ENCODE measurements around the gene RAB11FIP3.
A peak's percentile ranks its signal among the peaks of the same experiment; 100 is the strongest.
"Not testable (repeated sequence)": the region's sequence is repeated elsewhere in the genome, so short reads cannot be mapped to it uniquely, and the experiment has no call there.

RAB11FIP3 gene

DNA sequence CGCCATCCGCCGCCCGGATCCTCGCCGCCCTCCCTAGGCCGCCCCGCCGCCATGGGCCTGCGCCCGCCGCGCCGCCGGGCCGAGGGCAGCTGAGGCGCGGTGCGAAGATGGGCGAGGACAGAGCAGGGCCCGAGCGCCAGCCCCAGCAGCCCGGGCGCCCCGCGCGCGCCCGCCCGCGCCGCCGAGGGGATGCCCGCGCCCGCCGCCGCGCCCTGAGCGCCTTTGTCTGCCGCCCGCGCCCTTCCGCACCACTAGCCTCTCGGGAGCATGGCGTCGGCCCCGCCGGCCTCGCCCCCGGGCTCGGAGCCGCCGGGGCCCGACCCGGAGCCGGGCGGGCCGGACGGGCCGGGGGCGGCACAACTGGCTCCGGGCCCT is 278 bp downstream of the RAB11FIP3 start:
- no peak for DNase-seq

DNA sequence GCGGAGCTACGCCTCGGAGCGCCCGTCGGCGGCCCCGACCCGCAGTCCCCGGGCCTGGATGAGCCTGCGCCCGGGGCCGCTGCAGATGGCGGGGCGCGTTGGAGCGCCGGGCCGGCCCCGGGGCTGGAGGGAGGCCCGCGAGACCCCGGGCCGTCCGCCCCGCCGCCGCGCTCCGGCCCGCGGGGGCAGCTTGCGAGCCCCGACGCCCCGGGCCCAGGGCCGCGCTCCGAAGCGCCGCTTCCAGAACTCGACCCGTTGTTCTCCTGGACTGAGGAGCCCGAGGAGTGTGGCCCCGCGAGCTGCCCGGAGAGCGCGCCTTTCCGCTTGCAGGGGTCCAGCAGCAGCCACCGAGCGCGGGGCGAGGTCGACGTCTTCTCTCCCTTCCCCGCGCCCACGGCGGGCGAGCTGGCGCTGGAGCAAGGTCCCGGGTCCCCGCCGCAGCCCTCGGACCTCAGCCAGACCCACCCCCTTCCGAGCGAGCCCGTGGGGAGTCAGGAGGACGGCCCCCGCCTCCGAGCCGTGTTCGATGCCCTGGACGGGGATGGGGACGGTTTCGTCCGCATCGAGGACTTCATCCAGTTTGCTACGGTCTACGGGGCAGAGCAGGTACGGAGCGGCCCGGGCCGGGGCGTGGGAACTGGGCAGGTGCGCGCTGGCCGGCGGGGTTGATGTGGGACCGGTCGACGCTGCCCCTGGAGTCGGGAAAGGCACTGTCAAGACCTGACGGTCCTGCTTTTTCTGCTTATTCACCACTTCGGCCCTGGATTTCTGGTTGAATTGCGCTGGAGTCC is 861 bp downstream of the RAB11FIP3 start:
- DNase-seq = no peak

DNA sequence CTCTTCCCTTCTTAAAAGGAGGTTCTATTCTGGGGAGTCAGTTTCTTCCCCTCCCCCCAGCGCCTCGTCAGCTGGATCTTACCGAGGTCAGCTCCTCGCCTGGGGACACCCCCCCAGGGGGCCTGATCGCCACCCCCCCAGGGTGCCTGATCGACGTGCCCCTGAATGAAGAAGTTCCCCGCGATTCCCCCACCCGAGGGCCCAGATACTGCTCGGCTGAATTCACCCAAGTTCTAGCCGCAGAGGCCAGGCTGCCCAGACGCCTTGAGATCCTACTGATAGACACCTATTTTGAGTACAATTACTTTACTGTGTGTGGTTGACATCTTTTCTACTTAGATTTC is 1.4 kb downstream of the RAB11FIP3 start:
- no peak for DNase-seq

DNA sequence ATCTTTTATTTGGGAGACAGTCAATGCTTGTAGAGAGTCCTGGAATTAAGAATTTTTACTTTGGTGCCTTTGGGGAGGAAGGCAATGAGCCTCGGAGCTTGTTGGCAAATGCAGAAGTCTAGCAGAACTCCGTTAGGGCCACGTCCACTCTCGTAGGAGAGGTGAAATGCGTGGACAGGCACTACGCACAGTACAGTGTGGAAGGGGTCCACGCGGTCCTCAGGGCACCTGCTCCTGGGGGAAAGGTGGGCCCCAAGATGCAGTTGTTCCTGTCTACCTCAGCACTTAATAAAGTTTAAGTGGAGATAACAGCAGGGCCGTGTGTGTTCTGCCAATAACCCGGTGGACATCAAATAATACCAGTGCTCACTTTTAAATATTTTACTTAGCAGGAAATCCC is 1.8 kb downstream of the RAB11FIP3 start:
- no peak for DNase-seq

DNA sequence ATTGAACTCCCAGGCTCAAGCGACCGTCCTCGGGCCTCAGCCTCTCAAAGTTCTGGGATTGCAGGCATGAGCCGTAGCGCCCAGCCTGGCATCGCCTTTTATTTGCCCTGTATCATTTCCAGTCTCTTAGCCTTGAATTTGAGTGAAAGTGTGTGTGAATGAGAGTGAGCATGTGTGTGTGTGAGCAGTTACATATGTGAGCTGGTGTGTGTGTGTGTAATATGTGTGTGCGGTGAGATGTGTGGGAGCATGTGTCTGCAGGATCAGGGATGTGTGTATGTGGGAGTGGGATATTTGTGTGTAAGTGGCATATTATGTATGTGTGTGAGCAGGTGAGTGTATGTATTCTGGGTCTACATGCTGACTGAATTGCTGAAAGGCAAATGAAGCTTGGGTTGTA is 5.5 kb downstream of the RAB11FIP3 start:
- no peak for DNase-seq

DNA sequence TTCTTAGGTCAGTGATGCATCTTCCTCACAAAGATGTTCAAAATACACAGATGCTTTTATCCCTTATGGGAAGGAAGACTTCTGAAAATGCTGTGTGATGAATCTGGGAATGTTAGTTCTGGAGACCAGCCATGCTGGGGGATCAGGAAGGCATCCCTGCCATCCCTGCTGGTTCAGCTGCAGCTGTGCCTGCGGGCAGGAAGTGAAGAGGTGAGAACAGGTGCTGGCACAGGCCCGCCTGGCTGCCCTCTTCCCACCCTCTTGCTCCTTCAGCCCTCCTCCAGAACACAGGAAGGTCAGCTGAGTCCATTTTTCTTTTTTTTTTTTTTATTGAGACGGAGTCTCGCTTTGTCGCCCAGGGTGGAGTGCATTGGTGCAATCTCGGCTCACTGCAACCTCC is 15.2 kb downstream of the RAB11FIP3 start:
- no peak for DNase-seq

DNA sequence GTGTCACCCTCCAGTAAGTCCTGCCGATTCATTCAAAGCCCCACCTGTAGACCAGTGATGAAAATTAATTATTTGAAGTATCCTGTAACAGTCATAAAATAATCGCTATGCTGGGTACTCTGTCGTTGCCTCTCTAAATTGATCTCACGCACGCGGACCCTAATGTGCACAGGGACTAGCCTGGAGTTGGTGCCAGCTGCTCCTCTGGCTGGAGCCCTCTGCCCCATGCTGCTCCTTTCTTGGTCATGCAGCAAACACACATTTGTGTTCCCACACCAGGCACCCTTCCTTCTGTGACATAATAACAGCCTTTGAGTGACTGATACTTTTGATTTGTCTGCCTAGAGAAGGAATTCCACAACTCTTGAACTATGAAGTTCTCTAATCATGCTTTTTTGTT is 16.0 kb downstream of the RAB11FIP3 start:
- DNase-seq = no peak

DNA sequence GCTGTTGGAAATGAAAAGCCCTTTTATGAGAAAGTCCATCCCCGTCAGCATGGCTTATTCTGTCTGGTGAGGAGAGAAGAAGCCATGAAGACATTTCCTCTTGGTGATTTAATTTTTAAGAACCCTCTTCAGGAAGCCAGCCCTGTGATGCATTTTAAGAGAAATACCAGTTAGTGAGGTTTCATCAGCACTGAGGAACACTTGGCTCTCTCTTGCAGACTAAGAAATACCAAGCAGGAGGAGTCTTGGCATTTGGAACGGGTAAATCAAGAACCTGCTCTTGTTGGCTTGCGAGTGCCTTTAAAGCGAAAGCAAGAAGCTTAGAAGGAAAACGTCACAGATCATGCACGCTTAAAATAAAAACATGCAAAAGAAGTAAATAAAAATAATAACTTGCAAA is 17.5 kb downstream of the RAB11FIP3 start:
- DNase-seq = no peak

DNA sequence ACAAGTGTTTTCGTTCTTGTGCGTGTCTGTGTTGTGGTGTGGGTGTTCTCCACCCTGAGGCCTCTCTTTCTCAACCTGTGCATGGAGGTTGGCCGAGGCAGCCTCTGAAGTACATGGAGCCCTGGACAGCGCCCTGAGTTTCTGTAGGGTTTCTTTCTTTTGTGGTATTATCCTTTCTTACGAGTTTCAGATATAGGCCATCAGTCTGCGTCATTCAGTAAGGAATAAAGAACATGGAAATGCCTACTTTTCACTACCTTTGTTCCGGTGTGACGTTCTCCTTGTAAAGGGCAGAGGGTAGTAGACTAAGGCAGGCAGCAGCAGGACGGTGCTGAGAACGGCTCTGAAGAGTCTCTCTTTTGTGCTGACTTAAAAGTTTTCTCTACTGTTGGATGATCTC is 18.6 kb downstream of the RAB11FIP3 start:
- no peak for DNase-seq

DNA sequence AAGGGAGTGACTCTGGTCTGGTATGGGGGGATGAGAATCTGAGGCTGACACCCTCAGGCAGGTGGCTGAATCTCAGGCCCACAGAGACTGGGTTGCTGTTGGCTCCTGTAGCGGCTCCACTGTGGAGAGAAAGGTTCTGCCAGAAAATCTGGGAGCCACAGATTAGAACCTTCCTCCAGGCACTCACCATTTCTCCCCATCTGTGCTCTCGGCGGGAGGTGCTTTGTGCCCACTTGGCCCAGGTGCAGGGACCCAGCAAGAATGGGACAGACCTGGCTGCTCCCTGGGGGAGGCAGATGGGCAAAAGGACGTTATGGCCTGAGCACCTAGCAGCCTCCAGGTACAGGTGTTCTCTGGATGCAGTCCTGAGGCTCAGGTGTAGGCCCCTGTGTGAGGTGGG is 20.1 kb downstream of the RAB11FIP3 start:
- DNase-seq = no peak

DNA sequence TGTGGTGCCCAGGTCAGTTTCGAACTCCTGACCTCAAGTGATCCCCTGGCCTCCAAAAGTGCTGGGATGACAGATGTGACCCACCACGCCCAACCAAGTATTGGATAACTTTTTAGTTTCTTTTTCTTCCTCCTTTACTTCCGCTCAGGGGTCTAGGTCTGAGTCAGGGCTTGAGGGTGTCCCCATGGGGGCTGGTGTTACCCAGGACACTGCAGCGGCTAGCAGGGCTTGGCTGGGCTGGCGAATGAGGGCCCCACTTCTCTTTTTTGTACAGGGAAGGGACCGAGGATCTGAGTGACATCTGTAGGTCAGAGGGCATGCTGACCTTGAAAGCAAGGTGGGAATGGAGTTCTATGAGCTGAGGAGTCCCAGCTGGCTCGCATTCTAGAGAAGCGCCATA is 24.9 kb downstream of the RAB11FIP3 start:
- no peak for DNase-seq

DNA sequence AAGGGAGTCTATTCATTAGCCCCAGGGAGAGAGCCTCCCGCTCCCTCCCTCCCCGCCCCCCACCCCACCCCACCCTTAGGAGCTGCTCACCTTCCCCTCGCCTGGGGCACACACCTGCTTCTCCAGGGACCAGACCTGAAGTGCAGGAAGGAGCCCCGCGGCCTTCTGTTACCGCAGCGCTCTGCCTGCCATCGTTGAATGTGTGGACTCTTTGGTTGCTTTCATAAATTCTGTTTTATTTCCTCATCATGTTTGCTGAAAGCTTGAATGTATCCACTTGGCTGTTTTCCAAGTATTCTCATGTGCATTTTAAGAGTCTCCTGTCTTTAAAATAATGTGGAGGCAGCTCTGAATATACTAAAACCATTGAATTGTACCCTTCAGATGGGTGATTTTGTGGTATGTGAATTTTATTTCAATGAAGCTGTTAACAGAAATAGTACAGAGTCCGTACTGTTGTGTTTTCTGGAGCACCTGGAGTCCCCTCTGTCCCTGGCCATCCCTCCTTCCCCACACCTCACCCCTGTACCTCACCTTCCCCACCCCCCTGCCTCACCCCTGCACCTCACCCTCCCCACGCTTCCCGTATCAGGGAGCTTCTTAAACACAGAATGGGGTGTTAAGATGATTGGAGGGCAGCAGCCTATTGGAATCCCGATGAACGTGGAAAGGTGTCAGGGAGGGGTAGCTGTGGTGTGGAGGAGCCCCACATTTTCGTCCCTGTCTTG is 25.5 kb downstream of the RAB11FIP3 start:
- peak; percentile 65 for DNase-seq

DNA sequence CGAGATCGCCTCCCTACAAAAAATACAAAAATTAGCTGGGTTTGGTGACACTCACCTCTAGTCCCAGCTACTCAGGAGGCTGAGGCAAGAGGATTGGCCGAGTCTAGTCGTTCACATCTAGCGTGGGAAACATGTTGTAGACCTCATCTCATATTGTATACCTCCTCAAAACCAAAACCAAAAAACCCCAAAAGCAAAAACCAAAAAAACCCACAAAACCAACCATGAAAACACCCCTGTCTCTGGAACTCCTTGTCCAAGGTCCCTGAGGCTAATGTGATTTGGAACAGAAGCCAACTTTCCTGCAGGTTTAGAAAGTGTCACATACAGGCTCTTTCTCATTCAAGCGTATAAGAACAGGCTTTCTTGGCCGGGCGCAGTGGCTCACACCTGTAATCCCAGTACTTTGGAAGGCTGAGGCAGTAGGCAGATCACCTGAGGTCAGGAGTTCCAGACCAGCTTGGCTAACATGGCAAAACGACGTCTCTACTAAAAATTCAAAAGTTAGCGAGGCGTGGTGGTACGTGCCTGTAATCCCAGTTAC is 29.0 kb downstream of the RAB11FIP3 start:
- DNase-seq = no peak

DNA sequence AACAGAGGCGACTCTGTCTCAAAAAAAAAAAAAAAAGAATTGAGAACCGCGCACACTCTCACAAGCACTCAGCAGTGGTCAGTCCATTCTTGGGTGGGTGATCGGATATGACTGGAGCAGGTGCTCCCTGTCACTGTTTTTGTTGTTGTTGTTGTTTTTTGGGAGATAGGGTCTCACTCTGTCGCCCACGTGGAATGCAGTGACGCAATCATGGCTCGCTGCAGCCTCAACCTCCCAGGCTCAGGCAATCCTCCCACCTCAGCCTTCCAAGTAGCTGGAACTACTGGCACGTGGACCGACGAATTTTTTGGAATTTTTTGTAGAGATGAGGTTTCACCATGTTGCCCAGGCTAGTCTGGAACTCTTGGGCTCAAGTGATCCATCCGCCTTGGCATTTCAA is 30.0 kb downstream of the RAB11FIP3 start:
- DNase-seq = no peak

DNA sequence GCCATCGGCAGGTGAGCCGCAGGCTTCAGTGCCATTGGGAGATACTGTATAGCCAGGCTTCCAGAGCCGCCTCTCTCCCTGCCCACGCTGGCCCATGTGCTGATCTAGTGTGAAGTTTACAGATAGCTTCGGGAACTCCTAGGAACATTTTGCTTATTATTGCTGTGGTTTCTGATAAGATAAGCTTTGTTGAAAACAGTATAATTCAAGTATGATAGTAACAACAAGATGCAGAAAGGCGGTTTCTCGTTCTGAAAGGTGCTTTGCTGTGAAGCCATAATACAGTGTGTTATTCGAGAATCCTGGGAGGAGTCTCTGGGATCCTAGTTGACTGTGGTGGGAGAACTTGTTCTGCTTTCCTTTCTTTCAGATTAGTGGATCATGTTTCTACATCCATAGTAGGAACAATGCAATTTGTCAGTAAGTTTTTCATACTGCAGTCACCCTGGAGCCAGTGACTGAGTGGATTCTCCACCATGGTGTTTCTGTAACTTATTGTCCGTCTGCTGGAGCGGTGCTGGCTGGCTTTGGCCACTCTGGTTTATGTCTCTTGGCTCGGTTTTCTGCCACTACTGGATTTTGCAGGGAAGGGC is 31.5 kb downstream of the RAB11FIP3 start:
- DNase-seq = no peak

DNA sequence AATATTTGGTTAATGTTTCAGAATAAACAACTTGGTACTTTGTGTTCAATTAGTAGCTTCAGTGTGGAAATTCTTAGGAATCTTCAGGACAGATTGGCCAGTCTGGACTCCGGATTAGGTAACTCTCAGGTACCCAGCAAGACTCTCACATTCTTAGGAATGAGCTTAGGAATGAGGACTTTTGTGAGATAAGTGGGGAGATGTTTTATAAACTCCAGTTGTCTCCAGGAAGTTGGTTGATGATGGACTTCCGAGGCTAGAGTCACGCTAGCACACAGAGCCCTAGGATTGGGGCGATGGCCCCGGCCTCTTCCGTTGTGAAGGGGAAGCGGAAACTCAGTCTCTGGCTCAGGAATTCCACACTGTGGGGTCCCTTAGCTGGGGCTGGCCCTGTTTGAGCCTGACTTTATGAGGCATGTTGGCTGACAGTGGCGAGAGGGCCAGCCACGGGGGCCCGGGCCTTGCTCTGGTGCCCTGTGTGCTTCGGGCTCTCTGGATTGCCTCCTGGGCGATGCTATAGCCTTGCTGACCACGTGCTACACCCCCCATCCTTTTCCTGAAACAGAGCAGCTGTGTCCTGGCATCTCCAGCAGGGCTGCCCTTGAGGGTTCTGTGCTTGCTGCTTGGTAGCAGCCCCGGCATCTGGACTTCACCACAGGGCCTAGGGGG is 32.4 kb downstream of the RAB11FIP3 start:
- DNase-seq = no peak

DNA sequence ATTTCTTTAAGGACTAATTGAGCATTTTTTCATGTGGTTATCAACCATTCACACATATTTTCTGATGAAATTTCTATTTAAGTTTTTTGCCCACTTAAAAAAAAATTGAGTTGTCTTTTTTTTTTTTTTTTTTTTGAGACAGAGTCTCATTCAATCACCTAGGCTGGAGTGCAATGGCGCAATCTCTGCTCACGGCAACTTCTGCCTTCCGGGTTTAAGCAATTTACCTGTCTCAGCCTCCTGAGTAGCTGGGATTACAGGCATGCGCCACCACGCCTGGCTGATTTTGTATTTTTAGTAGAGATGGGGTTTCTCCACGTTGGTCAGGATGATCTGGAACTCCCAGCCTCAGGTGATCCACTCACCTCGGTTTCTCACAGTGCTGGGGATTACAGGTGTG is 34.3 kb downstream of the RAB11FIP3 start:
- DNase-seq = no peak

DNA sequence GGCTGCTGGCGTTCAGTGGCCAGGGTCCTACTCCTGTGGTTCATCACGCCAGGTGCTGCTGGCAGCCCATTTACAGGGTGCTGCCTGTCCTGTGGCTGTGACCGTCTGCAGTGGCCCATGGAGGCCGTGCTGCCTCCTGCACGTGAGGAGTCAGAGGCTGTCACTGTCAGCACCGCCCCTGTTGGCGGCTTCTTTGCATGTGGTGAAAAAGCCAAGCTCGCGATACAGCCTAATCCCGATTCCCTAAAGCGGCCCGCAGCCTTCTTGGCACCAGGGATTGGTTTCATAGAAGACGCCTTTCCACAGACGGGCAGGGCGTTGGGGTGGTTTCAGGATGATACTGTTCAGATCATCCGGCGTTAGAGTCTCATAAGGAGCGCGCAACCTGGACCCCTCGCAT is 35.3 kb downstream of the RAB11FIP3 start:
- DNase-seq = no peak

DNA sequence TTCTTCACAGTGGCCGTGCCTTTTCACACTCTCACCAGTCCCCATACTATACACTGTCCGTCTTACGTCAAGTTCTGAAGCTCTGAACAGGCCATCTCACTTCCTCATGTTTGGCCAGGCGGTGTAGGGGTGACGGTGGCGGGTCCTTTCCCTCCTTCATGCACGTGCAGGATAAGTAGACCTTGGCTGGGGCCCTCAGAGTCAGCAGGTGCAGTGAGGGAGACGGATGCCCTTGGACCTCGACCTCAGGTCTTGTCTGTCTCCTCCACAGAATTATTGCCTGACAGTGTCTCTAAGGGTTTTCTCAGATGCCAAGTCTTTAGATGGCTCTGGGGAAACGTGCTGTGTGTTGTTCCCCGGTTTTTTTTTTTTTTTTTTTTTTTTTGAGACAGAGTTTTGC is 37.6 kb downstream of the RAB11FIP3 start:
- no peak for DNase-seq

DNA sequence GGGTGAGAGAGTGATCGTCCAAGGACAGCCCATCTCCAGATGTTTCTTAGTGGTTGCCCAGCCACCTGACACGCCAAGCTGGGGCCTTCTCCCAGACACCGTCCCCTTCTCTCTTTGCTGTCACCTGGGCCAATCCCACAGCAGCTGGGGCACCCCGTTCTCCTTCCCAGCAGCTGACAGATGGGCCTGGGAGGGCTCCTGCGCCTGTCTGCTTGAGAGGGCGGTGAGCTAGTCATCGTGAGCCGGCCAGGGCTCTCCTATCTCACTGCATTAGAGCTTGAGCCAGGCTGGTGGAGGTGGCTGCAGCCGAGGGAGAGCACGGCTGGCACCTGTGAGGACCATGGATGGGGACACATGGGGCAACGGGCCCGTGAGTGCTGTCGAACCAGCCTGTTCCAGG is 41.2 kb downstream of the RAB11FIP3 start:
- no peak for DNase-seq

DNA sequence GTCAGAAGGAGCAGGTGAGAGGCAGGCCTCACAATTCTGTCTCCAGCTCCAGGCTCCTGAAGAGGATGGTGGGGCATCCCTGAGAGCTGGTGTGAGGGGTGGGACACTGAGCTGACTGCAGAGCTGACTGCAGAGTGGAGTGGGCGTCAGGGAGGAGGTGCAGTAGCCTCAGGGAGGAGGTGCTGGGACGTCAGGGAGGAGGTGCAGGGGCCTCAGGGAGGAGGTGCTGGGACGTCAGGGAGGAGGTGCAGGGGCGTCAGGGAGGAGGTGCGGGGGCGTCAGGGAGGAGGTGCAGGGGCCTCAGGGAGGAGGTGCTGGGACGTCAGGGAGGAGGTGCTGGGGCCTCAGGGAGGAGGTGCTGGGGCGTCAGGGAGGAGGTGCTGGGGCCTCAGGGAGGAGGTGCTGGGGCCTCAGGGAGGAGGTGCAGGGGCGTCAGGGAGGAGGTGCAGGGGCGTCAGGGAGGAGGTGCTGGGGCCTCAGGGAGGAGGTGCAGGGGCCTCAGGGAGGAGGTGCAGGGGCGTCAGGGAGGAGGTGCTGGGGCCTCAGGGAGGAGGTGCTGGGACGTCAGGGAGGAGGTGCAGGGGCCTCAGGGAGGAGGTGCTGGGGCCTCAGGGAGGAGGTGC is 41.9 kb downstream of the RAB11FIP3 start:
- DNase-seq = not testable (repeated sequence)

DNA sequence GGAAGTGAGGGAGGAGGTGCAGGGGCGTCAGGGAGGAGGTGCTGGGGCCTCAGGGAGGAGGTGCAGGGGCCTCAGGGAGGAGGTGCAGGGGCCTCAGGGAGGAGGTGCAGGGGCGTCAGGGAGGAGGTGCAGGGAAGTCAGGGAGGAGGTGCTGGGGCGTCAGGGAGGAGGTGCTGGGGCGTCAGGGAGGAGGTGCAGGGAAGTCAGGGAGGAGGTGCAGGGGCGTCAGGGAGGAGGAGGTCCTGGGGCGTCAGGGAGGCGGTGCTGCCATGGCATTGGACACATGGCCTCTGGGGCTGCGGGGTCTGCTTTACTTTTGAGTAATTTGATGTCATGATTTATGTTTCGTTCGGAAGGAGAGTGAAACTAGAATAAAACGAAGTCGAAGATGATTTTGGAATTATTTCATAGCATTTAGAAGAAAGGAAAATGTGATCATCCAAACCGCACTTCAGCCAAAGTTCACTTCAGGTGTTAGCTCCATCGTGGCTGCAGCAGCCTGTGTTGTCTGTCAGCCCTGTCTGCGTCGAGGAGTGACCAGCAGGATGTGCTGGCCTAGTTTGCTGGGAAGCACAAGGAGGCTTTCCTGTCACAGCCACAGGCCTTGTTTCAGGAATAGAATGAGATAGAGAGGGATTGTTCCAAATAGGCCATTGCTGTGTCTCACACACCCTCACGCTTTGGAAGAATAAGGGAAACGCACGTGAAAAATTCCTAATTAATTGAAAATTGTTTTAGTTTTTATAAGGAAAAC is 42.8 kb downstream of the RAB11FIP3 start:
- DNase-seq = no peak

Measured in COR-L47 (cell line).